ENCODE measurements around the gene L3MBTL2.
A peak's percentile ranks its signal among the peaks of the same experiment; 100 is the strongest.

Gene L3MBTL2

GRCh38 chr22:41231369-41231768, 26.3 kb downstream of the L3MBTL2 start:
- no peak for TF ChIP-seq CTCF (IDR thresholded peaks at IDR 0.05; ENCODE audit: low read depth, low read length)
- H3K4me3 ChIP-seq (ENCODE audit: low read depth, low read length): no peak overlapping the region
- in situ Hi-C loops (cut with HindIII; ENCODE audit: low sequenced_read_pairs): no loop called here
- DNase-seq (ENCODE audit: low read depth, low spot score): no peak

- no peak overlapping the region for H3K4me3 ChIP-seq (ENCODE audit: low read depth, low read length)
- in situ Hi-C loops (cut with HindIII; ENCODE audit: low sequenced_read_pairs): no loop called here
- TF ChIP-seq CTCF (IDR thresholded peaks at IDR 0.05; ENCODE audit: low read depth, low read length): no peak
- no peak for DNase-seq (ENCODE audit: low read depth, low spot score)
Measured at GRCh38 chr22:41234815-41235695, 29.9 kb downstream of the L3MBTL2 start.

- in situ Hi-C loops (cut with HindIII; ENCODE audit: low sequenced_read_pairs): no loop called here
- no peak for DNase-seq (ENCODE audit: low read depth, low spot score)
- peak overlapping the region; percentile 13 for H3K4me3 ChIP-seq (ENCODE audit: low read depth, low read length)
- TF ChIP-seq CTCF (IDR thresholded peaks at IDR 0.05; ENCODE audit: low read depth, low read length): no peak
Measured at GRCh38 chr22:41237036-41237706, 32.1 kb downstream of the L3MBTL2 start.

- peak overlapping the region; percentile 13 for H3K4me3 ChIP-seq (ENCODE audit: low read depth, low read length)
- DNase-seq (ENCODE audit: low read depth, low spot score): peak; percentile 22
- TF ChIP-seq CTCF (IDR thresholded peaks at IDR 0.05; ENCODE audit: low read depth, low read length): peak; percentile 52
- in situ Hi-C loops (cut with HindIII; ENCODE audit: low sequenced_read_pairs): no loop called here
Measured at GRCh38 chr22:41237707-41238569, 32.8 kb downstream of the L3MBTL2 start.

GRCh38 chr22:41238570-41239442, 33.7 kb downstream of the L3MBTL2 start:
- in situ Hi-C loops (cut with HindIII; ENCODE audit: low sequenced_read_pairs): no loop called here
- DNase-seq (ENCODE audit: low read depth, low spot score): no peak
- H3K4me3 ChIP-seq (ENCODE audit: low read depth, low read length): no peak overlapping the region
- no peak for TF ChIP-seq CTCF (IDR thresholded peaks at IDR 0.05; ENCODE audit: low read depth, low read length)

Data from astrocyte of the spinal cord (primary cell).